DMS53 treated with DMSO at 0.1 percent for 48 hours (cell line): ENCODE measurements around the gene IKBKE.

Source experiments
- DNase-seq: peaks from one replicate; lab custom pipeline; 2025; ENCODE audit not compliant: unreplicated experiment; lab: John Stamatoyannopoulos, UW

The IKBKE gene

DNA sequence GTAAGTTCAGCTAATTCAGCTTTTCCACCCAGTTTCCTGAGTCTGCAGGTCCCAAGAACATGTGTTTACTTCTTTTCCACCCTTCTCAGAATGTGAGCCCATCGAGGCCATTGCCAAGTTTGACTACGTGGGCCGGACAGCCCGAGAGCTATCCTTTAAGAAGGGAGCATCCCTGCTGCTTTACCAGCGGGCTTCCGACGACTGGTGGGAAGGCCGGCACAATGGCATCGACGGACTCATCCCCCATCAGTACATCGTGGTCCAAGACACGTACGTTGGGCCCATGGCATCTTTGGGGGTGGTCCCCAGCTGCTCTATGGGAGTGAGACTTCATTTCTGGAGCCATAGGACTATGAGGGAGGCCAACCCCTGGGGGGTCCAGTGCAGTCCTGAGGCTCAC lies 17.2 kb upstream of the IKBKE start:
- no peak for DNase-seq

DNA sequence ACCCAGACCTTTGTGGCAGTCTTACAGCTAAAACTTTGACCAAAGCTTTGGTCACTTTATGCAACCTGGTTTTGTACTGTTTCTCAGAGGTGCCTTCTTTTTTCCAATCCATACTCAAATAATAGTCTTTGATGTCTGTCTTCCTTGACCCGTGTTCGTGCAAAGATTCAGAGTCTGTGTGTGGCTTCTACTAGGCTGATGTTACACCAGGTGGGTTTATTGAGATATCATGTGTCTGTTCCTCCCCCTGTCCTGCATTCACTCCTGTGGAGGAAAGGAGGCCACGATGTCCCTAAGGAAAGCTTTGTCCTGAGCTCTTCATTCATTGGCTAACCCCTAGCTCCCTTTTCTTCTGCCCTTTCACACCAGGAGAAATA lies 15.0 kb upstream of the IKBKE start:
- DNase-seq: no peak

DNA sequence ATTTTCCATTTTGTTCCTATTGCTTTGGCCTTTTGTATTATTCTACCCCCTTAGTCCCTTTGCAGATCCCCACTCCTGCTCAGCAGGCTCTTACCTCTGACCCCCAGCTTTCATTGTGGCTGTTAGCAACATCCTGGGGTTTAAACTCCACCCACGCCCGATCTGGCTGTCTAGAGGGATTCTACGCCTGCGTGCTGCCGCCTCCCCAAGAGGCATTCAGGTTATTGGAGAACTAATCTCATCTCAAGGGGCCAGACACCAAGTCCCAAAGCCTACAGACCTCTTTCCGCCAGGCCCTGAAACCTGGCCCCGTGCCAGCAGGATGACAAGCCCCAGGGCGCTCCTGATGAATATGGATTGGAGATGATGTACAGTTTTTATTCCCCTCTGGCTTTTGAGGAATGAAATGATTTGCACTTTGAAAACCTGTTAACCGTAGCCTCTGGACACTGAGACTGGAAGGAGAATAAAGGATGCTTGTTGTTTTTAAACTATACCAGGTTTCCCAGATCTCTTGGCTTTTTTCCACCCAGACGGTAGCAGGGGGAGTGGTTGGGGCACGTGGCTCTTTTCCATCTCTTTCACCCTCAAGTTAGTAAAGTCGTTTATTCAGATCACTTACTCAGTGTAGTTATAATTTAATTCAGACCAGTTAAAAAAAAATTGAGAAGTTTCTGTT lies 14.5 kb upstream of the IKBKE start:
- DNase-seq: no peak

DNA sequence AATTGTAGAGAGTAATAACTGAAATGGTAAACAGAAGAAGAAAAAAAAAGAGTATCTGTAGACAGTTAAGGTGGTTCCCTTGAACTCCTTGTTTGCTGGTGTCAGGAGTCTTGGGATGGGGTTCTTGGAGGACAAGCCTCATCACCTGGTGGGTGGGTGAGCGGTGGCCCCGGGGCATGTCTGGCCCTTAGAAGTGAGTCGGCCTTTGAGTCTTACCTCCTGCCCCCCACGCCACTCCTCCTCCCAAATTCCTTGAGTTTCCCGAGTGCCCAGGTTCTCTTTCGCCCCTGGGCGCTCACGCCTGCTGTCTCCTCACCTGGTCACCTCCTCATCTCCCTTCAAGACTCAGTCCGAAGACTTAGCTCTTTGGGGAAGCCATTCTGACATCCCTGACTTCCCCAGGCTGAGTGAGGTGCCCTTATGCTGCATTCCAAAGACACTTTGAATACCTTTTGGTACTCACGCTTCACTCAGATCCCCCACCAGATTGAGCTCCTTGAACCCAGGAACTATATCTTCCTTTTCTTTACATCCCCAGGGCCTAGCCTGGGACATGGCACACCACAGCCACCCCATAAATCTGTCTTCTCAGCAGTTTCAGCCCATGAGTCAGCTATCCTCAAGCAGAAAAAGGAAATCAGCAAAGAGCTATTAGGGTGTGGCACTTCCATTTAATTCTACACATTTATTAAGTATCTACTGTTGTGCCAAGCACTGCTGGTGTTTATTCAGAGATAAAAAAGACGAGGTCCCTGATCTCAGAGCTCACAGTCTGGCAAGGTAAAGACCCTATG lies 13.5 kb upstream of the IKBKE start:
- no peak for DNase-seq

DNA sequence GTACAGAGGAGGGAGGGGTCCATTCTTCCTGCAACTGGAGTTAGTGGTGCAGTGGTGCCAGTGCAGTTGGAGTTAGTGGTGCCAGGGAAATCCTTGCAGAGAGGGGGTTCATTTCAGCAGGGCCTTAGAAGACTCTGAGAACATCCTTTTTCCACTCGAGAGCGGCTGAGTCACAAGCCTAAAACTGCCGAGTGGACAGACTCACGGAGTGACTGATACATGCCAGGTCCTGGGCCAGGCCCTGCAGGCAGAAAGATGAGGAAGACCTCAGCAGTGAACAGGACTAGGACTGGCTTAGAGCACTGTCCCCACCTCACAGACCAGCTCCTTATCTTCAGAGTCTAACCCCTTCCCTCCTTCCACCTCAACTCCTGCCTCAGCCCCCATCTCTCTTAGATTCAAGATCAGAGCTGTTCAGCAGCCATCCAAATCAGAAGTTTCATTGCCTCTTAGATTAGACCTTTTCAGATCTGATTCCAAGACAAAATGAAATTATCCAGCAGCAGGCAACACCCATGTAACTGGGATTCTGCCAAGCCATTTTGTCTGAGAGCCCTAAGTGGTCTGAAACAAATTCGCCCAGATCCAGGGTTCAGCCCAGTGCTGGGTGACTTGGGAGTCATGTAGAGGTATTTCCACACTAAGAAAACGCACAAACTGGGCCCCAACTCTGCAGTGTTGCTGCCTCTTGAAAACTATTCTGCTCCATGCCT lies 12.7 kb upstream of the IKBKE start:
- no peak for DNase-seq

DNA sequence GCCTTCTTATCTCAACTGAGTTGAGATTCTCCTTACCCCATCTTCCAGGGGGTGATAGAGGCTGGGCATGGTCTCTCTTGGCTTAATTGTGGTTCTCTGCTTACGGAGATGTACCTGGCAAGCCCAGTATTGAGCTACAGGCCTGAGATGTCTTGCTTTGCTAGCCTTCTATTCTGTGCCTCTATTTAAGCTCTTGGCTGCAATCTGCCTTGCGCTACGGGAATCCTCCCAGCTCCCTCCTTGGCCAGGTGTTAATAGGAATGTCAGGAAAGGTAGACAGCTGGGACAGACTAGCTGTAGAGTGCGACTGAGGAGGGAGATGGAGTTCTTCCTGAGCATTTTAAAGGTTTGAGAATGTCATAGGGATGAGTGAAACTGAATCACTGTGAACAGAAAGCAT lies 10.6 kb upstream of the IKBKE start:
- DNase-seq: no peak

DNA sequence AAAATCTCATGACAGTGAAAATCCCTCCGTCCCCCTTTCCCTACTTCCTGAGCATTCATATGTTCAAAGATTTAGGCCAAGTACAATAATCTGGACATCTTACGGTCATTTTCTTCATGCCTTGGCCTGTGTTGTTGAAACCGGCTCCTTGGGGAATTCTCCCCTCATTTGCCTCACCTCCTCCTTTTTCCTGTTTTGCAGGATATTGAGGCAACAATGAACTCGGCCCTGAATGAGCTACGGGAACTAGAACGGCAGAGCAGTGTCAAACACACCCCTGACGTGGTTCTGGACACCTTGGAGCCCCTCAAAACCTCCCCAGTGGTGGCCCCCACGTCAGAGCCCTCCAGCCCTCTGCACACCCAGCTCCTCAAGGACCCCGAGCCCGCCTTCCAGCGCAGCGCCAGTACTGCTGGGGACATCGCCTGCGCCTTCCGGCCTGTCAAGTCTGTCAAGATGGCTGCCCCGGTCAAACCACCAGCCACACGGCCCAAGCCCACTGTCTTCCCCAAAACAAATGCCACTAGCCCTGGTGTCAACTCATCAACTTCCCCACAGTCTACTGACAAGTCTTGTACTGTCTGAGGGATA lies 9.3 kb upstream of the IKBKE start:
- DNase-seq: no peak

DNA sequence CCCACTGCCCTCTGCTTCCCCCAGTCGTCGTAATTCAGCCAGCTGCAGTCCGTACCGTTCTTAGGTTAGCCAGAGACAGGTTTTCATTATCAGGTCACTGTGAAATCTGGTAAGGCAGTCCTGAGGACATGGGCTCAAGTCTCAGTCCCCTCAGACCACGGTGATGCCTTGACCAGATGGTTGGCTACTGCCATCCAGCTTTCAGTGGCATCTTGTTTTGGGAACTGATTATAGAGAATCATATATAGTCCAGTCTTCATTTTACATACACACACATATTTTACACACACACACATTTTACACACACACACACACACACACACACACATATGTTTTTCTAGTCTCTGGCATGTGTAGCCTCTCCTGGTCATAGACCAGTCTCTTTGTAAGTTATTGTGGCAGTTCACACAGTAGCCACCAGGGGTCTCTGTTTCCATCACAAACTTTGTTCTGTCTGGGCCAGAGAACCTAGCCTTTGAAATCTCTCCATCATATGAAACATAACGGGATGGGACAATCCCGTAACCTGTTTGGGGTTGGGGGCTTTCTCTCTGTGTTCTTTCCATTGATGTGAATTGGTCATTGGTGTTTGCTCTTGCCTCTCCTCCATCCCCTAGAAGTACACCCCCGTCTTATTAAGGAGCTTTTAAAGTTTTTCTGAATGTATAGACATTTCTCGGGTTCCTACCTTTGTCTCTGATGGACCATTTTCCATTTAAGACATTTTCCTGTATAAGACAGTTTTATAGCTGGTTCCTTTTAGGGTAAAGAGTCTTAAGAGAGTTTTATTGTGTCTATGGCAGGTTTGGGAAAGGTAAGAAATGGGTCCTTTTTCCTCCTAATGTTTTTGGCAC lies 8.4 kb upstream of the IKBKE start:
- peak; percentile 72 for DNase-seq

DNA sequence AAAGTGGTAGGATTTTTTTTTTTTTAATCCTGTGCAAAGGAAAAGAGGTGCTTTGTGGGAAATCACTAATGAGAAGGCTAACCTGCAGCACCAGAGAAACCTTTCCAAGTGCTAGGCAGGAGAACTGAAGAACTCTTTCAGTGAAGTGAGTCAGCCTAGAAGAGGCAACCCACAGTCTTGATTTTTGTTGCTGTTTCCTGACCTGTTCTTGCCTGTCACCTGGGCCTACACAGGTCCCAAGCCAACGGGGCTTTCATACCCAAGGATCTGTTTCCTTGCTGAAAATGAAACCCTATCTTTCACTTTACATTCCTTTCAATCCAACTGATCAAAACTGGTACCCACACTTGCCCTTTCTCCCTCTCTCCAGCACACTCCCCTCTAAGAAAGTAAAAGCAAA lies 7.1 kb upstream of the IKBKE start:
- DNase-seq: no peak

DNA sequence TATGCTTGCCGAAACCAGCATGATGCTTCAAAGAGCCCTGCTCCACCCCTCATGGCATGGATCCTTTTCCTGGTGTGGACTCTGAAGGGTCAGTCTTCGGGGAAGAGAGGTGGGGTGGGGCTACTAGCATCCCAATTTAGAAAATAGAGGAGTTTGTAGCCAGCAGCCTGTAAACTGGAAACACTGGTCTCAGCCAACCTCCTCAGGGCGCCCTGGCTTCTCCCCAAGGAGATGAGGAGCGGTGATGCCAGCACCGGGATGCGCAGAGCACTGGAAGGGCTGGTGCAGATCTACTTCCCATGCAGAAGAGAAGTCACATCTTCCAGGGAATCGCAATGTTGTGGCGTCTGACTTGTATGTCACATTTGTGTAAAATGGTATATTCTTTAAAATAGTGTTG lies 6.4 kb upstream of the IKBKE start:
- no peak for DNase-seq

DNA sequence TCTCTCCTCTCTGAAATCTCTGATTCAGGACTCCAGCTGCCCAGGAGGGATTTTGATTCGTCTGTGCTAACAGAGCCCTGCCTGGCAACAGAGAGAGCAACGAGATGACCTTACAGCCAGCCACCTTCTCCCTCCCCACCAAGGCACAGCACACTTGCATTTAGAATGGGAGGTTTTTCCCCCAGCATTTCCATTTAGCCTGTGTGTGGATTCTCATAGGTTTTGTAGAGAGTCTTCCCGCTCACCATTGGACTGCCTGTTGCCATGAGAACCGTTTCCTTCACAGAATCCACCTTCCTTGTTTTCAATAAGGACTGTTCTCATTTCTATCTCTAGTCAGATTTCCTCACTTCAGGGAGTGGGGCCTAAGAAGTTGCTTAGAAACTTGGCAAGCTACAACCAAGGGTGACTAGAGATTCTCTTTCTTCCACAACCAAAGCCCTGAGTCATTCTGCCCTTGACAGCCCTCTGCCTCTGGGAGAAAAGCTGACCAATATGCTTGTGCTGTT lies 5.8 kb upstream of the IKBKE start:
- no peak for DNase-seq

DNA sequence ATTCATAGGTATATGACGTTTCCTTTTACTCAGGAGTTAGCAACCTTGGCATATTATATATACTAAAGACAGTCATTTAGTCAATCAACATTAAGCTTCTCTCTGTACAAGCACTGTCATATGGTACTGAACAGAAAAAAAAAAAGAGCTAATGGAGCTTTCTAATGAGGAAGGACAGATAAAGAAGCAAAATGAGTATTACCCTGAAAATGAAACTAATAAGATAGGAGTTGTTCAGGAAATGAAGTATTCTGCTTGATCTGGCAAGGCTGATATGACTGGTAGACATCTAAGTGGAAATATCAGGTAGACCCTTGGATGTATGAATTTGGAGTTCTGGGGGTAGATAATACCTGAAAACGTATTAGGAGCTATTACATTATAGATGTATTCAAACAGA lies 4.3 kb upstream of the IKBKE start:
- DNase-seq: no peak

DNA sequence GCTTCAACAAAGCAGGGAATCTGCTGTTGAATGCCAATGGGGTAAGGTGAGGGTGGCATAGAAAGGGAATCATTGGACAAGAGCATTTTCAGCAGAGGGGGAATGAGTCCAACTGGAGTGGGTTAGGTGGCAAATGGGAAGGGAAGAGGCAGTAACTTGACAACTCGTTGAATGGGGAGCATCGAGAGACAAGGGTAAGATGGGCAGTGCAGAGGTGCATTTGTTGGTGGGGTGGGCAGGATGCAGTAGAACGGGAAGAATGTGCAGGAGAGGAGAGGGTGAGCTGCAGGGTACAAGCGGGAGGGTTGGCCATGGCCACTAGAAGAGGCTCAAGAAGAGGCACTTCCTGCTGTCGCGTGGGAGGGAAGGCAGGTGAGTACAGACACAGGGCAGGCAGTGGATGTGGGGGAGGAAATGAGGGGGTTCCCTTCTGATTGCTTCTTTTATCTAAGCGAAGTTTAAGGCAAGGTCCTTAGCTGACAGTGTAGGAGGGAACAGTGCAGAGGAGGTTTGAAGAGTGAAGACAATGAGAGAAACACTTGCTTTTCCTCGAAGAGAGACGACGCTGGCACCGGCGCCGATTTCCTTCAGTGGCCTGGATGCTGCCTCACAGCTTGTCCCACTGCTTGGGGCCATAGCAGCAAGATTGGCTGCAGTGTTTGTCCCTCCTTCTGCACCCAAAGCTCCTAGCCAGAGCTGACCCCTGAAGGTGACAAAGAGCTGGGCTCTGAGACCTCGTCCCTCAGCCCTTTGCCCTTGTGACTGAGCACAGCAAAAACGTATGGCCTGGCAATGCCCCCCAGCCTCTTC lies 3.2 kb upstream of the IKBKE start:
- DNase-seq: no peak

DNA sequence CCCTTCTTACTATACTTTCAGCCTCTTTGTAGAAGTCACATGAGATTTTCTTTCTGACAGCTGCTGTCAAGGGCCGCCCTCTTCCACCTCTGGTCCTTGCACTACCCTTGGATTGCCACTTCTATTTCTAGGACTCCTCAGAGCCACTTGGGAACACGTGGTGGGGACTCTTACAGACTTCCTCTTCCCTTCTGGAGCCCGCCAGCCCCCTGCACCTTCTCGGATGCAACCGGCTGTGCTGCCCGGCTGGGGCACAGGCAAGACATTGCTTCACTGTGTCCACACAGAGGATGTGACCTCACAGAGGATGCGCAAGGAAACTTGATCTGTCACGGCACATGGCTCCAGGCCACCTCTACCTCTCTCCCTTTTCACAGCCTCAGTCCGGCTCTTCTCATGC lies 2.4 kb upstream of the IKBKE start:
- DNase-seq: peak; percentile 53

DNA sequence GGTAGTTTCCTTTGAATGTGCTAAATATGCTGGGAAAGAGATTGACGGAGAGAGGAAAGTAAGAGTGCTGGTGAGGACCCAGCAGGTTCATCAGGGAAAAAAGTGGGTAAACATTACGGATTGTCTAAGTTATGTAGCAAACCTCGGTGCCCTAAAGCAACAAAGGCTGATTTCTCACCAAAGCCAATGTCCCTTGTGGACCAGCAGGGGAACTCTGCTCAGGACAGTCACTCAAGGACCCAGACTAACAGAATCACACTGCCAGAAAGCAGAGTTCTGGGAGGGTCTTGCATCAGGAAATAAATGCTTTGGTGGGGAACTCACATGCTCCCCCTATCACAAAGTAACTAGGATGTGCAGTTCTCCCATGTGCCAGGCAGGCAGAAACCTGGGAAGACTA lies 1.7 kb upstream of the IKBKE start:
- DNase-seq: no peak

DNA sequence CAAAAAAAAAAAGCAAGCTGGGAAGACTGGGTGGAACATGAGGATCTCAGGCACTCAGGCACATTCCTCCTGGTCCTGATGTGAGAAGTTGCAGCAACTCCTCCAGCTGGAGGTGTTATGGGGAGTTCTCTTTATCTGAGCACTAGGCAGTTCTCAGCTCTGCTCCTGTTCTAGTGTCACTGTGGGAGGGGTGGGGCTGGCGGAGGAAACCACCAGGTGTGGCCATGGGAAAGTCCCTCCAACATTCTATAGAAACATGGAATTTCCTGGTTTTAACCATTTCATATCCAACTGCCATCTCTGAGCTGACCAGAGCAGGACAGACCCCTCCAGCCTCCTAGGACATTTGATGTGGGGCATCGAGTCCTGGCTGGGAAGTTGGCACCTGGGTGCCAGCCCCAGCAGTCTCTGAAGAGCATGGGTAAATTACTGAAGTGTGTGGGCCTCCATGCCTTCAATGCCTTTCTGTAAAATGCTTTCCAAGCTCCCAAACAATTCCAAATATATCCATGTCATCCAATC lies 804 bp upstream of the IKBKE start:
- DNase-seq: no peak

DNA sequence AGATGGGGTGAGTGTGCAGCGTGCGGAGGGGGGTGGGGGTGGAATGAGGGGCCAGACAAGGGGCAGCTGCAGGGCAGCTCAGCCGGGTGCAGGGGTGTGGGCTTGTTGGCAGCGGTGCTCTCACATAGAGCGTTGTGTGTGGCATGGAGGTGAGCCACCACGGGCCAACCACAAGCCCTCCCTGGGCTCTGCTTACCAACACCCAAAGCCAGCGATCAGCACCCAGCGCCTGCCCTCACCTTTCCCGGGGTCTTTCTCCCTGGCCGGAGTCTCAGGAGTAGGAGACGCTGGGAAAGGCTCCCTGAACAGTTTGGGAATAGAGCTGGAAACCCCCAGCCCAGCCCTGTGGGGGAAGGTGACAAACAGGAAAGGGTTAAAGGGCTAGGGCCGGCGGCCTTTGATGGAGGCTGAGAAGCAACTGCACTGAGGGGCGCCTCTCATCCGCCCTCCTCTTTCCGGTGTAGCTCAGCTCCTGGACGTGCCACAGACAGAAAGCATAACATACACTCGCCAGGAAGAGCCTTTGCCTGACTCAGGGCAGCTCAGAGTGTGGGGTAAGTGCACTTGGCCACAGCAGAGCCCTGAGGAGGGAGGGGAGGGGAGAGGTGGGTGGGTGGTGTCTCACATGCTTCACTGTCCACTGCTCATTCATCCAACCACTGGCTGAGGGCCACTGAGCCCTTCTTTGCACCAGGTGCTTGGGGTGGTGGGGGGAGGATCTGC lies 577 bp downstream of the IKBKE start:
- no peak for DNase-seq

DNA sequence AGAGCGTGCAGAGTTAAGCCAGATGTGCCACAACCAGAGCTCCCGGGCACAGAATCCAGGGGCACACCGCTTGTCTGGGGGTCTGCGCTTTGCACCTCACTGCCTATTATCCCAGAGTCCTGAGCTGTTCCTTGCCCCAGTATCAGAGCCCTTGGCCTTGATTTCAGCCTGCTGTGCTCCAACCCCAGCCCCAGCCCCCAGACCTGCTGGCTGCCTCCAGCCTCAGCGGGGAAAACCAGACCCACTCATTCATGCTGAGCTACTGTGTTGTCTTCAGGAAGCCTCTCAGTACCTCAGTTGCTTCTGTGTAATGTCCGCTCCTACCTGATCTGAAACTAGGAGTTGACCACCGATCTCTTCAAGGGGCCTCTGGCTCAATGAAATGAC lies 1.1 kb downstream of the IKBKE start:
- DNase-seq: no peak

DNA sequence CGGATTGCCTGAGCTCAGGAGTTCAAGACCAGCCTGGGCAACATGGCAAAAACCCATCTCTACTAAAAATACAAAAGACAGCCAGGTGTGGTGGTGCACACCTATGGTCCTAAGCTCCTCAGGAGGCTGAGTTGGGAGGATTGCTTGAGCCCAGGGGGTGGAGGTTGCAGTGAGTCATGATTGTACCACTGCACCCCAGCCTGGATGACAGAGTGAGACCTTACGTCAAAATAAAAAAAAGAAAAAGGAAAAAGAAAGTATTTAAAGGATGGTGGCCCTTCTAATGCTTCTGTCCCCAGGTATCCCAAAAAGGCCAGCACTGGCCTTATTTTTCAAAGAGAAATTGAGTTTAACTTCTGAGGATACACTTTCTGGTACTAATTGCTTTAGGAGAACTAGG lies 1.7 kb downstream of the IKBKE start:
- DNase-seq: no peak
